GM23338 (cell line): Measurements from ENCODE around the gene SLC37A4. TPM values are rescaled to one million over a fixed set of nuclear protein-coding genes. Genes with fewer than 3 reads are reported as not detected.

Experiments
- ATAC-seq: fragments of 200-7000 bp; cut with Tn5 transposase; 3 replicates; pipeline ENCODE4 v1.9.1; 2020
- DNase-seq: peaks from one replicate; pipeline ENCODE4 v3.0.0-alpha.2; 2015; ENCODE audit warnings: low spot score
- H2AFZ ChIP-seq: fragments of 200-600 bp; sonication (generic); 2 replicates; pipeline ENCODE4 v1.8.0; 2016; ENCODE audit warnings: antibody characterized with exemption, mild to moderate bottlenecking, moderate library complexity
- H3F3A ChIP-seq: fragments of 200-600 bp; sonication (generic); replicated peaks from 2 replicates; pipeline ENCODE4 v1.8.0; 2017; ENCODE audit warnings: antibody characterized with exemption, mixed run types, low read depth
- H3K27ac ChIP-seq: fragments of 200-600 bp; sonication (generic); 2 replicates; pipeline ENCODE4 v1.6.1; 2016; ENCODE audit warnings: low read depth
- H3K27me3 ChIP-seq: fragments of 200-600 bp; sonication (generic); 2 replicates; pipeline ENCODE4 v1.8.0; 2016; ENCODE audit warnings: mild to moderate bottlenecking, mixed run types, moderate library complexity; ENCODE audit not compliant: insufficient read depth
- H3K36me3 ChIP-seq: fragments of 200-600 bp; sonication (generic); 2 replicates; pipeline ENCODE4 v1.8.0; 2016; ENCODE audit warnings: mild to moderate bottlenecking; ENCODE audit not compliant: insufficient read depth
- H3K4me1 ChIP-seq: fragments of 200-600 bp; sonication (generic); 2 replicates; pipeline ENCODE4 v1.8.0; 2016; ENCODE audit warnings: mild to moderate bottlenecking, moderate library complexity; ENCODE audit not compliant: insufficient read depth
- H3K4me2 ChIP-seq: fragments of 200-600 bp; sonication (generic); 2 replicates; pipeline ENCODE4 v1.7.1; 2017; ENCODE audit warnings: mixed run types
- H3K4me3 ChIP-seq: fragments of 200-600 bp; sonication (generic); 2 replicates; pipeline ENCODE4 v1.6.1; 2016; ENCODE audit warnings: mixed run types
- H3K79me2 ChIP-seq: fragments of 200-600 bp; sonication (generic); replicated peaks from 2 replicates; pipeline ENCODE4 v1.8.0; 2017; ENCODE audit warnings: mild to moderate bottlenecking; ENCODE audit not compliant: insufficient read depth
- H3K9me2 ChIP-seq: fragments of 200-600 bp; sonication (generic); 2 replicates; pipeline ENCODE4 v1.8.0; 2017; ENCODE audit not compliant: insufficient read depth
- H4K20me1 ChIP-seq: fragments of 200-600 bp; sonication (generic); replicated peaks from 2 replicates; pipeline ENCODE4 v1.8.0; 2017; ENCODE audit warnings: mild to moderate bottlenecking; ENCODE audit not compliant: insufficient read depth
- H3K27ac Mint-ChIP-seq: 2 replicates; pipeline ENCODE4 v1.8.0; 2020; ENCODE audit warnings: inconsistent platforms, mild to moderate bottlenecking, moderate library complexity, mixed read lengths
- H3K27me3 Mint-ChIP-seq: 3 replicates; pipeline ENCODE4 v1.8.0; 2022; ENCODE audit warnings: low read depth, mild to moderate bottlenecking, moderate library complexity, mixed read lengths, inconsistent platforms; ENCODE audit not compliant: insufficient read depth, poor library complexity
- H3K36me3 Mint-ChIP-seq: 3 replicates; pipeline ENCODE4 v1.8.0; 2021; ENCODE audit warnings: low read depth, mild to moderate bottlenecking, inconsistent platforms, moderate library complexity, mixed read lengths
- H3K4me1 Mint-ChIP-seq: 3 replicates; pipeline ENCODE4 v1.8.0; 2020; ENCODE audit warnings: mild to moderate bottlenecking, inconsistent platforms, mixed read lengths
- H3K4me3 Mint-ChIP-seq: 3 replicates; pipeline ENCODE4 v1.8.0; 2021; ENCODE audit warnings: moderate library complexity, mild to moderate bottlenecking, inconsistent platforms, mixed read lengths
- H3K9me3 Mint-ChIP-seq: 3 replicates; pipeline ENCODE4 v1.8.0; 2020; ENCODE audit warnings: moderate library complexity, mild to moderate bottlenecking, inconsistent platforms, mixed read lengths
- CREB1 ChIP-seq: fragments of 250-450 bp; sonication (Bioruptor Pico); IDR thresholded peaks from 2 replicates; pipeline ENCODE4 v1.5.0; 2020; ENCODE audit warnings: low read depth, mild to moderate bottlenecking, moderate library complexity
- CTCF ChIP-seq, 2 experiments: fragments of 200-600 bp in 1 of 2; sonication (generic) in 1 of 2; conservative IDR thresholded peaks; 2 replicates each; pipeline versions ENCODE4 v1.5.1 to v1.6.1; 2016 to 2017; ENCODE audit warnings: antibody characterized with exemption in 2 of 2, low read depth in 2 of 2, mild to moderate bottlenecking in 2 of 2, moderate library complexity in 1 of 2
- EZH2 ChIP-seq: fragments of 200-600 bp; sonication (generic); IDR thresholded peaks from one replicate; pipeline ENCODE4 v1.8.0; 2017; ENCODE audit warnings: antibody characterized with exemption, mild to moderate bottlenecking, low read depth; ENCODE audit not compliant: unreplicated experiment
- EZH2phosphoT487 ChIP-seq: fragments of 200-600 bp; sonication (generic); IDR thresholded peaks from one replicate; pipeline ENCODE4 v1.8.1; 2018; ENCODE audit warnings: antibody characterized with exemption; ENCODE audit not compliant: unreplicated experiment
- JUNB ChIP-seq: IDR thresholded peaks from one replicate; pipeline ENCODE4 v1.6.1; 2016; ENCODE audit warnings: antibody characterized with exemption; ENCODE audit not compliant: unreplicated experiment
- NANOG ChIP-seq: IDR thresholded peaks from 2 replicates; pipeline ENCODE4 v1.6.1; 2016; ENCODE audit warnings: antibody characterized with exemption, borderline replicate concordance
- POLR2AphosphoS5 ChIP-seq: IDR thresholded peaks from 2 replicates; pipeline ENCODE4 v1.6.1; 2016; ENCODE audit warnings: antibody characterized with exemption, low read depth
- REST ChIP-seq: IDR thresholded peaks from one replicate; pipeline ENCODE4 v1.6.1; 2018; ENCODE audit warnings: antibody characterized with exemption; ENCODE audit not compliant: unreplicated experiment
- STAT1 ChIP-seq: IDR thresholded peaks from one replicate; pipeline ENCODE4 v1.6.1; 2016; ENCODE audit warnings: antibody characterized with exemption; ENCODE audit not compliant: unreplicated experiment
- ZNF114 ChIP-seq: fragments of 250-450 bp; sonication (Bioruptor Pico); IDR thresholded peaks from 2 replicates; pipeline ENCODE4 v1.5.0; 2020; ENCODE audit warnings: mild to moderate bottlenecking, moderate library complexity
- ZNF331 ChIP-seq: fragments of 250-450 bp; sonication (Bioruptor Pico); IDR thresholded peaks from 2 replicates; pipeline ENCODE4 v1.5.0; 2020; ENCODE audit warnings: low read depth, mild to moderate bottlenecking, moderate library complexity
- ZNF462 ChIP-seq: fragments of 250-450 bp; sonication (Bioruptor Pico); IDR thresholded peaks from 2 replicates; pipeline ENCODE4 v1.5.0; 2020; ENCODE audit warnings: mild to moderate bottlenecking, moderate library complexity
- polyA plus RNA-seq: library from polyadenylated mRNA; unstranded; fragments of >200 nt; fragmentation: Nextera tagmentation; extraction: Ambion mirVana; gene quantifications from 2 replicates; pipeline ENCODE4 v1.2.1, GENCODE V29; 2016
- total RNA-seq: library from RNA; depleted of rRNA; stranded (reverse); fragments of >200 nt; shearing (Covaris generic); gene quantifications from 2 replicates; pipeline ENCODE4 v1.2.3, GENCODE V29; 2014
- TF ChIP-seq, protein P1 (sequence below): IDR thresholded peaks from 2 replicates; pipeline ENCODE4 v1.6.1; 2016; ENCODE audit warnings: antibody characterized with exemption

The SLC37A4 gene
- total and polyA plus RNA-seq, 2 experiments from 2014 or later, result 23.4 to 56.4 TPM

DNA sequence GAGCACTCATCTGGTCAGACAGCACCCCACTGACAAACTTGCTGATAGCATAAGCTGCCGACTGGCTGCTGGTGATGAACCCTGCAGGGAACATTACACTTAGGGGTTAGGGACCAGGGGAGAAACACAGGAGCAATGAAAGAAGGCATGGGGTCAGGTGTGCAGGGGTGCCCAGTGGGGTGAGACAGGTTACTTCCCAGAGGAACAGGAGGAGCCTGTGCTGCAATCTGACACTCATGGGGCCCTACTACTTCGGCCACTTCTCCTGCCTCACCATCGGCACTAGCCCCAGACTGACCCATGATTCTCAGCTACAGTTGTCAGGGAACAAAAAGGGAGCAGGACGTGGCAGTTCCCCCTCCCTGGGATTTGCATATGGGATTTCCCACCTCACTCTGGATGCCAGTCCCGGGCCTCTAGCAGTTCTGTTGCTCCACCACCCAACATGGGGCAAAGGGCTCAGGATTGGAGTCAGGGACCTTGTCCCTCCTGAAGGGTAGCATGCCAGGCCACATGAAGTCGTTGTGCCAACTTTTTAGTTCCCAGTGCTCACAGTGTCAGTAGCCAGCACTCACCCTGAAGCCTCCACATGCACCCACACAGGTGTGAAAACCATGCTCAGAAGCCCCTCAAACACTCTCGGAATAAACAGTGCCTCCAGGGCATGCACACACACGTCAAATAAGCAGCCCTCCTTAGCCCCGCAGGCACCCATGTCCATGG, 2.2 kb downstream of the SLC37A4 start:
- DNase-seq (no peak), ATAC-seq (no peak)
- peak overlapping the region; percentile 46 for H3K27ac Mint-ChIP-seq
- Histone ChIP-seq H3K4me2 (peak overlapping the region; percentile 98; the same call in 1 of the 2 replicates), H3K4me3 (peak overlapping the region; percentile 91; the same call in 1 of the 2 replicates), H3K9me2 (no peaks in the 10 kb centered on the region), H3K27me3 (no peaks in the 10 kb centered on the region), H2AFZ (no peak overlapping the region), H3F3A (peaks cover 33% of the 10 kb centered on the region), H4K20me1 (peaks cover 12% of the 10 kb centered on the region), H3K4me1 (peaks cover 14% of the 10 kb centered on the region), H3K27ac (no peak overlapping the region), H3K36me3 (peaks cover 9% of the 10 kb centered on the region), H3K79me2 (peaks cover 8% of the 10 kb centered on the region)
- TF ChIP-seq EZH2phosphoT487, result no peak
- no peak for TF ChIP-seq STAT1
- no peak for TF ChIP-seq NANOG
- no peak for TF ChIP-seq CREB1
- TF ChIP-seq, protein P1, sequence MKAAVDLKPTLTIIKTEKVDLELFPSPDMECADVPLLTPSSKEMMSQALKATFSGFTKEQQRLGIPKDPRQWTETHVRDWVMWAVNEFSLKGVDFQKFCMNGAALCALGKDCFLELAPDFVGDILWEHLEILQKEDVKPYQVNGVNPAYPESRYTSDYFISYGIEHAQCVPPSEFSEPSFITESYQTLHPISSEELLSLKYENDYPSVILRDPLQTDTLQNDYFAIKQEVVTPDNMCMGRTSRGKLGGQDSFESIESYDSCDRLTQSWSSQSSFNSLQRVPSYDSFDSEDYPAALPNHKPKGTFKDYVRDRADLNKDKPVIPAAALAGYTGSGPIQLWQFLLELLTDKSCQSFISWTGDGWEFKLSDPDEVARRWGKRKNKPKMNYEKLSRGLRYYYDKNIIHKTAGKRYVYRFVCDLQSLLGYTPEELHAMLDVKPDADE, result no peak
- TF ChIP-seq REST, result no peak
- TF ChIP-seq CTCF (conservative IDR thresholded peaks at IDR 0.05; ENCODE audit: low read depth in 2 of 2), result no peak
- no peak for TF ChIP-seq POLR2AphosphoS5
- no peak for TF ChIP-seq ZNF462
- TF ChIP-seq JUNB, result no peak
- no peak for TF ChIP-seq EZH2
- no peak for TF ChIP-seq ZNF331
- TF ChIP-seq ZNF114 (CRISPR knock-in tag), result no peak
- H3K27me3 Mint-ChIP-seq, result peaks cover 25% of the 10 kb centered on the region
- no peaks in the 10 kb centered on the region; the same call in 2 of the 3 replicates for H3K9me3 Mint-ChIP-seq
- H3K4me1 Mint-ChIP-seq, result peaks cover 31% of the 10 kb centered on the region
- H3K4me3 Mint-ChIP-seq, result peak overlapping the region; percentile 76; the same call in 2 of the 3 replicates
- H3K36me3 Mint-ChIP-seq, result peaks cover 49% of the 10 kb centered on the region
